Measurements from ENCODE around the gene SLC6A16.
"Not testable (repeated sequence)": the region's sequence is repeated elsewhere in the genome, so short reads cannot be mapped to it uniquely, and the experiment has no call there.

Gene SLC6A16
- total RNA-seq, result 2.3 to 8.7 (median 6.3) reads per million in 4 experiments

DNA sequence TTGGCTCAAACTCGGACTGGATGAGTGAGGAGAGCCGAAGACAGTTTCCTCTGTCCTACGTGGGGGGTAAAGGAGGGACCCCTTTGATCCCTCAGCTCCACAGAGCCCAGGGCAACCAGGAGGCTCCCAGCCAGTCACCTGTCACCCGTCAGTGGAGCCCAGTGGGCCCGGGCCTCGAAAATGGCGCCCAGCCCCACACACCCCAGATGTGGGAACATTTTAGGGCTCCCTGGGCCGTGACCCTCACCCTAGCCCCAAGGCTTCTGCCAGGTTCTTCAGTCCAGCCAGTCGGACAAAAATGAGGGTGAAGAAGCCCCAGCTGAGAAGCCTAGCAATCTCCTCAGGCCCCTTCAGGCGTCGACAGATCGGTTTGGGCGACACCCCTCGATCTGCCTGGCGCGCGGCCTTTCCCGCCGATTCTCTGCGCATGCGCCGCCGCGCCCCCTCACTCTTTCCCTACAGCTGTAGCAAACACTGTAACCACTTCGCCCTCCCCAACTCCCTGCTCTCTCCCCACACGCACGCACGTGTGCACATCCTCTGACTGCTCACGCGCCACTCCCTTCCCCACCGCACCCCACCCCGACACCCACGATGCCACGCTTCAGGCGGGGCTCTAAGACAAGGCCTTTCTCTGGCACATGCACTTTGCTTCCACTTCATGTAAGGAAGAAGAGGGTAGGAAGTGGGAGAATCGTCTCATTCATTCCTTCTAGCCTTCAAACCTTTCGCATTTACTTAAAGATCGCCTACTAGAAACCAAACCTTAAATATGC lies at the start of gene SLC6A16:
TSS of gene SLC6A16 (minus strand) at position 391 of the 776 bp plus-strand sequence. CDS start 13,844 bp downstream, outside the sequence.
- DNase-seq, result no peak

DNA sequence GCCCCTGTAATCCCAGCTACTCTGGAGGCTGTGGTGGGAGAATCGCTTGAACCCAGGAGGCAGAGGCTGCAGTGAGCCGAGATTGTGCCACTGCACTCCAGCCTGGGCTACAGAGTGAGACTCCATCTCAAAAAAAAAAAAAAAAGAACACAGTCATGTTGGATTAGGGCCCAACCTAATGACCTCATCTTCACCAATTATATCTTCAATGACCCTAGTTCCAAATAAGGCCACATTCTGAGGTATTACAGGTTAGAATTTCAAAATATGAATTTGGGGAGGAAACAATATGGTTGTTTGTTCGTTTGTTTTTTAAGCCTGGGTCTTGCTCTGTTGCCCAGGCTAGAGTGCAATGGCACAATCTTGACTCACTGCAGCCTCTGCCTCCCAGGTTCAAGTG lies 48.2 kb upstream of the SLC6A16 start:
- DNase-seq, result not testable (repeated sequence)

DNA sequence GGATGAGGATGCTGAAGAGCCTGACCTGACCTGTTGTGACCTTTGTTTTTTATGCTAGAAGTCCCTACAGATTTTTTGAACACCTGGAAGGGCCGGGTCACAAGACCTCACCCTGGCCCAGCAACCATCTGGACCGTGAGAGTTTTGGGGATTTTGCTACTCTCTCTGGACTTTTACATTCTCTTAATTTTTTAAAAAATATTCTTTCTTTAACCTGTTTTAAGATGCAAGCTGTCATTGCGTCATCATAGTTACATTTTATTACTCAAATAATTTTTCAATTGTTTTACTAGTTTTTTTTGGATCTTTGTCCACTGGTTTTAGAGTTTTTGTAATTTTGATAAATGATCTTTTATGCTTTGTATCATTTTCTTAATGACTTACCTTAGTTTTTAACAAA lies 46.2 kb upstream of the SLC6A16 start:
- no peak for DNase-seq

DNA sequence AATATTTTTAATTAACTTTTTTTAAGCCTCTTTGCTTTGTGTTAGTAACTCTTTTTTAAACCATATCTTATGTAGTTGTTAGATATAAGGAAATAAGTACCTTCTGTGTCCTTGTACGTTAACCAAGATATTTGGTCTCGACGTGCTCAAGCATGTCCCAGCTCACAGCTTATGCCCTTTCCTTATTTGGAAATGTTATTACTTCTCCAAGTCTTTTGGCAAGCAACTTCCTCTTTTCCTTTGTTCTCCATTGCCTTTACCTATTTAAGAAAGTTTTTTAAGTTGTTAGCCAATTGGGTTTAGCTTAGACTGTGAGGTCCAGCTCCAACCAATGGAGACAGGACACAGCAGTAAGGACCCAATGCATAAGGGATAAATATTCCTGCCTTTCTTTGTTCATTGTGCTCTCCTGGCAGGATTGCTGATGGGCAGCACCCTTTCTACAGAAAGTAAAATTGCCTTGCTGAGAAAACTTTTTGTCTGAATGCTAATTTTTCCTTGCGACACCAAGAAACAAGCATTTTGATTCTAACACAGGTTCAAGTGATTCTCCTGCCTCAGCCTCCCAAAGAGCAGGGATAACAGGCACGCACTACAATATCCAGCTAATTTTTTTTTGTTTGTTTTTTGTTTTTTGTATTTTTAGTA lies 43.8 kb upstream of the SLC6A16 start:
- DNase-seq, result no peak

GRCh38 chr19:49366110-49366509 lies 41.1 kb upstream of the SLC6A16 start:
- no peak for DNase-seq

DNA sequence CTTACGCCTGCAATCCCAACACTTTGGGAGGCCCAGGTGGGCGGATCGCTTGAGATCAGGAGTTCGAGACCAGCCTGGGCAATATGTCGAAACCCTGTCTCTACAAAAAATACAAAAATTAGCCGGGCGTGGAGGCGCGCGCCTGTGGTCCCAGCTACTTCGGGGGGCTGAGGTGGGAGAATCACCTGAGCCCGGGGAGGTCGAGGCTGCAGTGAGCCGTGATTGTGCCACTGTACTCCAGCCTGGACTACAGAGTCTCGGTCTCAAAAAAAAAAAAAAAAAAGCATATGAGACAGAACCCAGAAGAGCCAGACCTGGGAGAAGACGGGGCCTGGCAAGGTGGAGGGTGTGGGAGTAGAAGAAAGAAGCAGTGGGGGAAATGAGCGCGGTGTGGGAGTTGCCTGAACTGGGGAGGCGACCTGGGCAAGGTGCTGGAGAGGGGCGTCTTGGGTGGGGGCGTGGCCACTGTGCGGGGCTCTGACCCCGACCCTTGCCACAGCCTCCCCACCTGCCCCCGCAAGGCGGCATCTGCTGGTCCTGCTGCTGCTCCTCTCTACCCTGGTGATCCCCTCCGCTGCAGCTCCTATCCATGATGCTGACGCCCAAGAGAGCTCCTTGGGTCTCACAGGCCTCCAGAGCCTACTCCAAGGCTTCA lies 39.2 kb upstream of the SLC6A16 start:
- no peak for DNase-seq

DNA sequence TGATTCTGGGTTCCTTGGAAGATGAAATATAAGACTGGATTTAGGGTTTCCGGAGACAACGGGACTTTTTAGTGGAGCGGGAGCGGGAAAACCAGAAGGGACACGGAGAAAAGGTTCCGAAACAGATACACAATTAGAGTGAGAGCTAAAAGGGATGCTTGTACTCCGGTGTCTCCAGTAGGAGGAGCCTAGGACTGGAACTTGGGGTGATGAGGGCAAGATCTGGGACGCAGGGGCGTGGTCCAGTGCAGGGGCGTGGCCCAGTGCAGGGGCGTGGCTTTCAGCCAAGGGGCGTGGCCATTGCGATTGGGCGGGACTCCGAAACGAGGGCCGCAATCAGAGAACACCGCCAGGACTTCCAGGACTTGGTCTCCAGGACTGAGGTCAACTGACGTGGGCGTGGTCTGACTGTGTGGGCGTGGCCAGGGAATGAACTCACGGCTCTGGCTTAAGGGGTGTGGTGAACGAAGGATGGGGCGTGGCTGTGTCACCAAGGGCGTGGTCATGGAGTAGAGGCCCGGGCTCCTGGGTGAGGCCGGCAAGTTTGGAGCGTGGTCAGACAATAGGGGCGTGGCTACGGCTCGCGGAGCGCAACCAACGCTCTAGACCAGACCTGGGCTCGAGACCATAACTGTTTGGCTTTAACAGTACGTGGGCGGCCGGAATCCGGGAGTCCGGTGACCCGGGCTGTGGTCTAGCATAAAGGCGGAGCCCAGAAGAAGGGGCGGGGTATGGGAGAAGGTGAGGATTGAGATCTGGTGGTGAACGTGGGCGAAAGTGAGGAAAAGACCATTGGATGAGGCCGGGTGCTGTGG lies 38.5 kb upstream of the SLC6A16 start, which contains the start of gene DKKL1:
TSS of gene DKKL1 (plus strand) at position 610 of the 815 bp plus-strand sequence. CDS start at position 732, 122 bp downstream.
- peak; percentile 51 for DNase-seq

DNA sequence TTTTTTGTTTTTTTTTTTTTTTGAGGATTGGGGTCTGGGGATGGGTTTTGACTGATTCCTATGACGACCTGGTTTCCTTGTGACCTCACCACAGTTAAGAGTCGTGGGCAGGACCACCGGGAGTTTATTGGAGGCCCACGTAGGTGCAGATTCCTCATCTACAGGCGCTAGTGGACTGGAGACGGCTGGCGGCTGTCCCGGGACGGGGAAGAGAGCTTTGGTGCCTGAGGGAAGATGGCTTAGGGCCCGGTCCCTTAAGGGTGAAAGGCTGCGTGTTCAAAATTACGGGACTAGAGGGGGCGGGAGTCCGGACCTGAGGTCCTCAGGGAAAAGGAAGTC lies 37.9 kb upstream of the SLC6A16 start:
- DNase-seq, result no peak

DNA sequence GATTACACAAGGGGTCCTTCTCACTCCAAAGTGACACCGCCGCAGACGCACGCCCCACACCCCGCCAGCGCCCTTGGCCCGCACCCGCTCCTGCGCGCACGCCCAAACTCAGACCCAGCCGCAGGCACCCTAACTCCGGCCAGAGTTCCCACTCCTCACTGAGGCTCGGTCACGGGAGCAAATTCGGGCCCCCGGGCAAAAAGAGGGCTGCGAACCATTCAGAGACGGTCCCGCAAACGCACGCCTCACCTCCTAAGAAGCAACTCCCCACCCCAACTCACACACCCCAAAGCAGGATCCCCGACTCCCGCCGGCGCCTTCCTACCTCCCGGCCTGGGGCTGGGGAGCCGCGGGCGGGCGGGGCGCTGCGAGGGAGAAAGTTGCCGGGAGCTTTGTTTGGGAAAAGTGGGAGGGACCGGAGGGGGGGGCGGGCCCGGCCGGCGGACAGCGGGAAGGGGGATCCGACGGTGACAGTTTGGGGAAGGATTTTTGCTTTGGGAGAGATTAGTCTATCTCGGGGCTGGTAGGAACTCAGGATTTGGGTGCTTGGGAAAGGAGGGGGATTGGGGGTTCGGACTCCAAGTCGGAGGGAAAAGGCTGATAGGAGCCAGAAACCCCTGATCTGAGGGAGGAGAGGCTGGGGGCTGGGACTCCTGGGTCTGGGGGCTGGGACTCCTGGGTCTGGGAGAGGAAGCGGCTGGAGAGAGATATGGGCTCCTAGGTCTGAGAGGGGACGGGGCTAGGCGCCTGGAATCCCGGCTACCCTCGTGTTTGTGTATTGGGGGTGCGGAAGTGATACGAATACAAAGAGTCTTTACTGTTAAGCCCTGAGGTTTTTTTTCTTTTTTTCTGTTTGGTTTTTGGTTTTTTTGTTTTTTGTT lies 37.3 kb upstream of the SLC6A16 start, which contains the start of gene TEAD2:
TSS of gene TEAD2 (minus strand) at position 369 of the 881 bp plus-strand sequence. CDS start 2,341 bp downstream, outside the sequence.
- DNase-seq, result no peak

- DNase-seq, result no peak
These were observed 36.6 kb upstream of the SLC6A16 start for GRCh38 chr19:49361438-49362047.

GRCh38 chr19:49359851-49360820 lies 35.1 kb upstream of the SLC6A16 start:
- DNase-seq, result no peak

GRCh38 chr19:49357186-49357585 lies 32.2 kb upstream of the SLC6A16 start:
- no peak for DNase-seq

DNA sequence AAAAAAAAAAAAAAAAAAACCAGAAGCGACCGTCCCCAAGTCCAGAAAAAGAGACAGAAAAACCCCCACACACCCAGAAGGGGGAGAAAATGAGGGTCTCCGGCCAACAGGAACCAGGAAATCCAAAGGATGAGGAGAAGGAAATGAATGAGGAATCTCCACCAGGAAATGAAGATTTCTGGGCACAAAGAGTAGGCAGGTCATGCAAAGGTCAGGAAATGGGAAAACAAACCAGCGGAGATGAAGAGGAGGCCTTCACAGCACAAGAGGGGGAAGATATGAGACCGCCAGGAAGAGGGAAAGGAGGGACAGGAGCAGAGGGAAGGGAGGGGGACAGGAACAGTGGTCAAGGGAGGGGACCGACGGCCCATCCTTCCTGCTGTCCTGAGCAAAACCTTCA lies 31.4 kb upstream of the SLC6A16 start:
- DNase-seq, result no peak

DNA sequence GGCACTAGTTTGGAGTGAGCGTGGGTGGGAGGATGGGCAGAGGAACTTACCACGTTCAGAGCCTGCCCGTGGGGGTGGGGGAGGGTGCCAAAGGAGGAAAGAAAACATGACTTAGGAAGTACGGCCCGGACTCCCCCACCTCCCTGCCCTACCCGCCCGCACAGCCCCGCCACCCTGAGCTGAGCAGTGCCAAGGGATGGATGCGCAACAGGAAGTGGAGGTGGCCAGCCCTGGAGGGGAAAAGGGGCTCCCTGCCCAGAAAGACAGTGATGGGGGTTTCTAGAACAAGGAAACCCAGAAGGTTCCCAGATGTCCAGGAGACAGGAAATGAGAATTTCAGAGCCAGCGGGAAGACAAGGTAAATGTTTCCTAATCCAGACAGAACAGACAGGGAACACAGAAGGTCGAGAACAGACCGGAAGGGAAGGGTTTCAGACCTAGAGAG lies 30.9 kb upstream of the SLC6A16 start:
- no peak for DNase-seq

DNA sequence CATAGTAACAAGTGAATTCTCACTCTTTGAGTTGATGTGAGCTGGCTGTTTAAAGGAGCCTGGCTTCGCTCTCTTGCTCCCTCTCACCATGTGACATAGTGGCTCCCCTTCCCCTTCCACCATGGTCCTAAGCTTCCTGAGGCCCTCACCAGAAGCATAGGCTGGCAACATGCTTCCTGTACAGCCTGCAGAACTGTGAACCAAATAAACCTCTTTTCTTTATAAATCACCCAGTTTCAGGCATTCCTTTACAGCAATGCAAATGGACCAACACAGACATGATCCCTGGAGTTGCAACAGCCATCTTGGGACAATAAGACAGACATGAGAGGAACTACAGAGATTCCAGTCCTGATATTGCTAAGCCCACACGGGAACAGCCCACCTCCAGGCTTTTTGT lies 24.6 kb upstream of the SLC6A16 start:
- DNase-seq, result no peak

GRCh38 chr19:49348305-49349189 lies 23.6 kb upstream of the SLC6A16 start:
- DNase-seq, result no peak

DNA sequence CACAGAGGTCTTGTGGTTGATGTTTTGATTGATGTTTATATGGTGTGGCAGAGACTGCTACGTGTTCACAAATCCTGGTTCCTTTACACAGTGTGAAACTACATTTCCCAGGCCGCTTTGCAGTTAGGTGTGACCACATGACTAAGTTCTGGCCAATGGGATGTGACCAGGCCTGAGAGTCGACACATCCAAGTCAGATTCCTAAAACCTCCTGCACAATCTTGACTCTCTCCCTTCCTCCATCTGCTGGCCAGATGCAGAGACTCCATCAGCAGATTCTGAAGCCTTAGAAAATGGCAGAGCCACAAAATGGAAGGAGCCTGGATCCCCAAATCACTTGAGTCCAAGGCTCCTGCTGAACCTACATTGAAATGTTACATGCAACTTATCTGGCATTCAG lies 22.8 kb upstream of the SLC6A16 start:
- no peak for DNase-seq

- DNase-seq, result no peak
These were observed 22.2 kb upstream of the SLC6A16 start for GRCh38 chr19:49347191-49347590.

Data from effector CD8-positive, alpha-beta T cell (primary cell).